ENCODE data around the gene PGGT1B. TPM values are rescaled to one million over a fixed set of nuclear protein-coding genes. Genes with fewer than 3 reads are reported as not detected.

Gene PGGT1B
- total and polyA plus RNA-seq, 2 of the 8 experiments (the other 6 are each of a cell fraction or from before 2014, with no cell fraction given) = 1.9 to 43.1 TPM

DNA sequence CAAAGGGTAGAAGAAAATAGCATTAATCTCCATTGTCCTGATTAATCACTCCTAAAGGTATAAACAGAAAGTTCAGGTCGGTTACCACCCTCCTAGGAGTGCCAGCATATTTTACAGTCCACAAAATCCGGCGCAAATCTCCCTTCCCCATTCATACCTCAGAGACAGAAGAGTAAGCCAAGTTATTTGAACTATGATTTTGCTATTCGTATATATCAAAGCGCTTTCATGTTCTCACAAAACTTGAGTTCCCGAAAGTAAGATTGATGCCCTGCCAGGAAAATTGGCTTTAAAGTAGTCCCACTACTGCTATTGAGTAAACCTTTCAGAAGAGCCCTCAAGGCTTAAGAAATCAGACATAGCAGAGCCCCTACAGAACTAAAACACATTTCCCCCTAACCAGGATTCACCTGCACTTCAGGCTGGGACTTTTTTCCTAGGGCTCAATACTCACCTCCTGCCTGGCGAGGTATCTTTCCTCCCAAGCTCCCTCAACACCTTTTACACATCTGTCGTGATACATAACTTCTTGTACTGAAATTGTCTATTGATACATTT lies 71.1 kb downstream of the PGGT1B start:
- Histone ChIP-seq H3K18ac (ENCODE audit: extremely low read depth, low read length) (no peak overlapping the region), H4K20me1 (replicated peaks in 1 of 2; ENCODE audit: control insufficient read depth in 1 of 2, insufficient read depth in 2 of 2, low read length in 2 of 2) (no peaks in the 10 kb centered on the region), H2AK5ac (ENCODE audit: low read depth, low read length) (no peak overlapping the region), H3K4me3 (ENCODE audit: extremely low read depth in 1 of 4, insufficient read depth in 2 of 4, low read depth in 3 of 4, low read length in 4 of 4) (no peak overlapping the region), H2BK20ac (ENCODE audit: low read length) (no peak overlapping the region), H3K4me1 (replicated peaks in 1 of 4; ENCODE audit: control insufficient read depth in 3 of 4, insufficient read depth in 4 of 4, low read length in 3 of 4) (peaks cover 0 to 3% (median 0%) of the 10 kb centered on the region in 4 experiments; a peak in 2 of 7 replicates), H2BK15ac (ENCODE audit: low read length) (no peak overlapping the region), H3K79me1 (ENCODE audit: low read depth, low read length) (no peaks in the 10 kb centered on the region), H3K23ac (ENCODE audit: insufficient read length) (no peak overlapping the region), H2AFZ (ENCODE audit: low read length) (no peak overlapping the region), H3K79me2 (ENCODE audit: control insufficient read depth in 1 of 2, insufficient read depth in 2 of 2, low read length in 2 of 2) (no peaks in the 10 kb centered on the region), H4K91ac (replicated peaks; ENCODE audit: insufficient read length, low read length) (no peak overlapping the region), H3K4ac (replicated peaks; ENCODE audit: insufficient read length, low read depth, low read length) (no peak overlapping the region), H3K36me3 (ENCODE audit: control insufficient read depth in 2 of 4, insufficient read depth in 4 of 4, low read length in 3 of 4) (no peaks in the 10 kb centered on the region), H3K14ac (ENCODE audit: insufficient read length) (no peak overlapping the region), H3K4me2 (ENCODE audit: insufficient read depth in 1 of 2, low read depth in 2 of 2, low read length in 2 of 2) (no peak overlapping the region), H2BK12ac (ENCODE audit: low read depth, low read length) (no peak overlapping the region), H3K9ac (replicated peaks in 1 of 4; ENCODE audit: extremely low read depth in 1 of 4, low read depth in 3 of 4, low read length in 3 of 4) (no peak overlapping the region), H2BK120ac (replicated peaks; ENCODE audit: low read depth, low read length) (no peak overlapping the region), H3K23me2 (ENCODE audit: low read depth, low read length) (no peaks in the 10 kb centered on the region; the same call in 1 of the 2 replicates), H2BK5ac (ENCODE audit: low read depth, low read length) (no peak overlapping the region), H3K56ac (replicated peaks; ENCODE audit: insufficient read length, low read depth, low read length) (no peak overlapping the region), H3K27me3 (replicated peaks in 1 of 4; ENCODE audit: control insufficient read depth in 3 of 4, extremely low read depth in 1 of 4, insufficient read depth in 3 of 4, low read length in 3 of 4) (no peaks in the 10 kb centered on the region), H4K8ac (ENCODE audit: extremely low read depth, insufficient read depth, low read length) (no peak overlapping the region), H3K9me3 (ENCODE audit: insufficient read depth in 2 of 2, low read depth in 1 of 2, low read length in 1 of 2) (no peaks in the 10 kb centered on the region), H4K5ac (ENCODE audit: insufficient read length, low read depth, low read length) (no peak overlapping the region), H3K27ac (ENCODE audit: low read depth, low read length) (no peak overlapping the region)
- POLR2A ChIA-PET (ENCODE audit: partially characterized antibody) = no interaction called here
- WGBS, 2 experiments (ENCODE audit: extremely low coverage in 1 of 2, insufficient coverage in 1 of 2, insufficient read length in 1 of 2, insufficient replicate concordance in 2 of 2, low coverage in 1 of 2, low lambda C conversion rate in 2 of 2, missing lambda C conversion rate in 1 of 2) = 88% methylated on average over 8 of the region's 8 CpGs; no CpG with 5 or more reads in 1 of the 2 experiments
- FAIRE-seq (no peak), DNase-seq (ENCODE audit: low read depth in 1 of 2, low spot score in 2 of 2) (no peak)
- CTCF ChIA-PET (ENCODE audit: partially characterized antibody) = interaction anchor here (1.1 kb wide), 1 partner anchor 13 kb away, joined by 3 read pairs; no protein-coding TSS in a partner anchor
- TF ChIP-seq NRF1 (IDR thresholded peaks at IDR 0.05; ENCODE audit: low read depth, low read length) (no peak), CEBPB (IDR thresholded peaks at IDR 0.05; ENCODE audit: low read depth, low read length) (no peak), POLR2A (IDR thresholded peaks at IDR 0.05; ENCODE audit: control extremely low read depth in 1 of 2, low read depth in 2 of 2, low read length in 2 of 2) (no peak), POU5F1 (IDR thresholded peaks at IDR 0.05; ENCODE audit: low read depth, low read length) (no peak), CTBP2 (IDR thresholded peaks at IDR 0.05; ENCODE audit: borderline replicate concordance, insufficient read depth, insufficient read length, low read length) (no peak), SIRT6 (IDR thresholded peaks at IDR 0.05; ENCODE audit: low read length) (no peak), TBP (IDR thresholded peaks at IDR 0.05; ENCODE audit: low read depth, low read length) (no peak), RFX5 (IDR thresholded peaks at IDR 0.05; ENCODE audit: borderline replicate concordance, low read depth, low read length) (no peak), SP4 (IDR thresholded peaks at IDR 0.05; ENCODE audit: low read length) (no peak), GTF2F1 (IDR thresholded peaks at IDR 0.05; ENCODE audit: borderline replicate concordance, low read depth, low read length) (no peak), KDM1A (IDR thresholded peaks at IDR 0.05; ENCODE audit: borderline replicate concordance, low read length) (no peak), CBX8 (IDR thresholded peaks at IDR 0.05; ENCODE audit: borderline replicate concordance, low read depth, low read length) (no peak), SIN3A (conservative IDR thresholded peaks at IDR 0.05 in 1 of 2, IDR thresholded peaks at IDR 0.05 in 1 of 2; ENCODE audit: low read depth in 1 of 2, low read length in 2 of 2) (no peak), TAF1 (IDR thresholded peaks at IDR 0.05; ENCODE audit: low read depth, low read length) (no peak), SRF (IDR thresholded peaks at IDR 0.05; ENCODE audit: low read depth, low read length) (no peak)

All from H1 (cell line).